NCI-H2196 treated with DMSO at 0.1 percent for 48 hours (cell line): ENCODE measurements around the gene CD8B2.
"Not testable (repeated sequence)": the region's sequence is repeated elsewhere in the genome, so short reads cannot be mapped to it uniquely, and the experiment has no call there.

ENCODE experiments used
- DNase-seq: peaks from one replicate; lab custom pipeline; 2025; ENCODE audit not compliant: unreplicated experiment; lab: John Stamatoyannopoulos, UW

Gene CD8B2

GRCh38 chr2:106547164-106547903, 60.2 kb downstream of the CD8B2 start:
- no peak for DNase-seq

- DNase-seq: no peak
Measured at GRCh38 chr2:106551417-106552130, 64.4 kb downstream of the CD8B2 start.

- DNase-seq: no peak
Measured at GRCh38 chr2:106552921-106553320, 65.8 kb downstream of the CD8B2 start.

- DNase-seq: no peak
Measured at GRCh38 chr2:106553321-106553720, 66.2 kb downstream of the CD8B2 start.

GRCh38 chr2:106554411-106554810, 67.2 kb downstream of the CD8B2 start:
- no peak for DNase-seq

- no peak for DNase-seq
Measured at GRCh38 chr2:106555053-106555452, 67.9 kb downstream of the CD8B2 start.

GRCh38 chr2:106559786-106560185, 72.6 kb downstream of the CD8B2 start:
- not testable (repeated sequence) for DNase-seq

GRCh38 chr2:106560773-106561172, 73.6 kb downstream of the CD8B2 start:
- no peak for DNase-seq

GRCh38 chr2:106561356-106561755, 74.2 kb downstream of the CD8B2 start:
- DNase-seq: no peak

- DNase-seq: no peak
Measured at GRCh38 chr2:106561803-106562202, 74.6 kb downstream of the CD8B2 start.

- DNase-seq: no peak
Measured at GRCh38 chr2:106562268-106563186, 75.4 kb downstream of the CD8B2 start.

GRCh38 chr2:106563195-106563594, 76.0 kb downstream of the CD8B2 start:
- no peak for DNase-seq

GRCh38 chr2:106565599-106565998, 78.4 kb downstream of the CD8B2 start:
- no peak for DNase-seq

GRCh38 chr2:106566050-106566449, 78.9 kb downstream of the CD8B2 start:
- DNase-seq: no peak

- DNase-seq: not testable (repeated sequence)
Measured at GRCh38 chr2:106566484-106566883, 79.3 kb downstream of the CD8B2 start.

- DNase-seq: no peak
Measured at GRCh38 chr2:106570316-106570715, 83.2 kb downstream of the CD8B2 start.
